ENCODE results near the gene FLYWCH2. TPM values are rescaled to one million over a fixed set of nuclear protein-coding genes. Genes with fewer than 3 reads are reported as not detected.
"Not testable (repeated sequence)": the region's sequence is repeated elsewhere in the genome, so short reads cannot be mapped to it uniquely, and the experiment has no call there.

Gene FLYWCH2
- total RNA-seq, 2 donors from 2014 or later = 78.8 to 150 TPM

DNA sequence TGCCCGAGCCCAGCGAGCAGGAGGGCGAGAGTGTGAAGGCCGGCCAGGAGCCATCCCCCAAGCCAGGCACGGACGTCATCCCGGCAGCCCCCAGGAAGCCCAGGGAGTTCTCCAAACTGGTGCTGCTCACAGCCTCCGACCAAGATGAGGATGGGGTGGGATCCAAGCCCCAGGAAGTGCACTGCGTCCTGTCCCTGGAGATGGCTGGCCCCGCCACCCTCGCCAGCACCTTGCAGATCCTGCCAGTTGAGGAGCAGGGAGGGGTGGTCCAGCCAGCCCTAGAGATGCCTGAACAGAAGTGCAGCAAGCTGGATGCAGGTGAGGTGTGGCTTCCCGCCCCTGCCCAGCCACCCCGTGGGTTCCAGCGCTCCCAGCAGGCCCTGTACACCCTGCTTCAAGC lies 46.7 kb downstream of the FLYWCH2 start:
- DNase-seq (ENCODE audit: low spot score) = no peak
- TF ChIP-seq POLR2A (IDR thresholded peaks at IDR 0.05) (no peak), CTCF (IDR thresholded peaks at IDR 0.05) (no peak), POLR2AphosphoS5 (IDR thresholded peaks at IDR 0.05) (no peak)
- Histone ChIP-seq H3K4me1 (replicated peaks) (peaks cover 10% of the 10 kb centered on the region), H3K36me3 (peaks cover 0 to 14% of the 10 kb centered on the region in 2 donors), H3K4me3 (no peak overlapping the region), H3K27ac (peak overlapping the region in 1 of 2 donors; percentile 74), H3K9me3 (no peaks in the 10 kb centered on the region), H3K27me3 (replicated peaks; ENCODE audit: insufficient read depth) (no peaks in the 10 kb centered on the region)
- intact Hi-C loops (cut with DNase I) = loop anchor here (5.0 kb wide), 1 partner anchor 57 kb away; no protein-coding TSS in a partner anchor
- 95% methylated on average over 10 of the region's 14 CpGs for WGBS

GRCh38 chr16:2930236-2930635 lies 47.2 kb downstream of the FLYWCH2 start:
- Histone ChIP-seq H3K4me3 (no peak overlapping the region), H3K27me3 (replicated peaks; ENCODE audit: insufficient read depth) (no peaks in the 10 kb centered on the region), H3K4me1 (replicated peaks) (peaks cover 10% of the 10 kb centered on the region), H3K27ac (no peak overlapping the region), H3K9me3 (no peaks in the 10 kb centered on the region), H3K36me3 (peaks cover 0 to 14% of the 10 kb centered on the region in 2 donors)
- 93% methylated on average over 8 of the region's 15 CpGs for WGBS
- no peak for DNase-seq (ENCODE audit: low spot score)
- intact Hi-C loops (cut with DNase I) = no loop called here
- TF ChIP-seq POLR2AphosphoS5 (IDR thresholded peaks at IDR 0.05) (no peak), POLR2A (IDR thresholded peaks at IDR 0.05) (no peak), CTCF (IDR thresholded peaks at IDR 0.05) (no peak)

DNA sequence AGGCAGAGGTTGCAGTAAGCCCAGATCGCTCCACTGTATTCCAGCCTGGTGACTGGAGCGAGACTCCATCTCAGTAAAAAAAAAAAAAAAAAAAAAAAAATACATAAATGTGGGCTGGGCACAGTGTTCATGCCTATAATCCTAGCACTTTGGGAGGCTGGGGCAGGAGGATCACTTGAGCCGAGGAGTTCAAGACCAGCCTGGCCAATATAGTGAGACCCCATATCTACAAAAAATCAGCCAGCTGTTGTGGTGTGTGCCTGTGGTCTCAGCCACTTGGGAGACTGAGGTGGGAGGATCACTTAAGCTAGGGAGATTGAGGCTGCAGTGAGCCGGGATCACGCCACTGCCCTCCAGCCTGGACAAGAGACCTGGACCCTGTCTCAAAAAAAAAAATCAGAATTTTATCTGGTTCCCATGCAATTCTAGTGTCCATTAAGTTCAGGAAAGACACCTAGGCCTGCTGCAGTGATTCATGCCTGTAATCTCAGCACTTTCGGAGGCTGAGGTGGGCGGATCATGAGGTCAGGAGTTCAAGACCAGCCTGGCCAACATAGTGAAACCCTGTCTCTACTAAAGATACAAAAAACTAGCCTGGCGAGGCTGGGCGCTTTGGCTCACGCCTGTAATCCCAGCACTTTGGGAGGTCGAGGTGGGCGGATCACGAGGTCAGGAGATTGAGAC lies 48.4 kb downstream of the FLYWCH2 start:
- DNase-seq (ENCODE audit: low spot score); H3K27ac ChIP-seq; H3K27me3 ChIP-seq (replicated peaks; ENCODE audit: insufficient read depth); H3K4me1 ChIP-seq (replicated peaks); H3K9me3 ChIP-seq; H3K4me3 ChIP-seq; intact Hi-C loops (cut with DNase I): not testable (repeated sequence)
- H3K36me3 ChIP-seq = peaks cover 0 to 17% of the 10 kb centered on the region in 2 donors
- 89% methylated on average over 13 of the region's 13 CpGs for WGBS

- TF ChIP-seq POLR2AphosphoS5 (IDR thresholded peaks at IDR 0.05) (no peak), POLR2A (IDR thresholded peaks at IDR 0.05) (no peak), CTCF (IDR thresholded peaks at IDR 0.05) (no peak)
- Histone ChIP-seq H3K4me1 (replicated peaks) (peaks cover 4% of the 10 kb centered on the region), H3K9me3 (no peaks in the 10 kb centered on the region), H3K4me3 (no peak overlapping the region), H3K27ac (no peak overlapping the region), H3K27me3 (replicated peaks; ENCODE audit: insufficient read depth) (no peaks in the 10 kb centered on the region), H3K36me3 (peaks cover 8 to 31% of the 10 kb centered on the region in 2 donors)
- WGBS = 92% methylated on average over 29 of the region's 30 CpGs
- intact Hi-C loops (cut with DNase I) = no loop called here
- no peak for DNase-seq (ENCODE audit: low spot score)
Observed at GRCh38 chr16:2933136-2933535, 50.1 kb downstream of the FLYWCH2 start.

GRCh38 chr16:2933701-2934100 lies 50.7 kb downstream of the FLYWCH2 start:
- Histone ChIP-seq H3K4me1 (replicated peaks) (peaks cover under 1% of the 10 kb centered on the region), H3K9me3 (no peaks in the 10 kb centered on the region), H3K4me3 (no peak overlapping the region), H3K36me3 (peaks cover 9 to 33% of the 10 kb centered on the region in 2 donors), H3K27me3 (replicated peaks; ENCODE audit: insufficient read depth) (no peaks in the 10 kb centered on the region), H3K27ac (no peak overlapping the region)
- 94% methylated on average over 17 of the region's 22 CpGs for WGBS
- intact Hi-C loops (cut with DNase I) = no loop called here
- no peak for DNase-seq (ENCODE audit: low spot score)
- no peak for TF ChIP-seq CTCF (IDR thresholded peaks at IDR 0.05)
- TF ChIP-seq POLR2AphosphoS5 (IDR thresholded peaks at IDR 0.05) = no peak
- no peak for TF ChIP-seq POLR2A (IDR thresholded peaks at IDR 0.05)

Data from prostate gland (tissue), 2 donors.